Activated CD4-positive, alpha-beta T cell treated with anti-CD3 and anti-CD28 coated beads, Interleukin-2, amount 50 U/mL, for 24 hours (primary cell): Measurements from ENCODE around the gene WIPF1.

ENCODE experiments used
- DNase-seq, 2 donors: peaks; one replicate each; pipeline ENCODE4 v3.0.0-alpha.2; 2020; ENCODE audit warnings: low read depth in 1 of 2, low spot score in 1 of 2

The WIPF1 gene

GRCh38 chr2:174597345-174598047, at the start of gene WIPF1:
Gene WIPF1 (minus strand): TSS chr2:174597804. CDS start chr2:174585573, 12,231 bp downstream.
- DNase-seq, result peak in 1 of 2 donors; percentile 56

GRCh38 chr2:174645296-174645695, 47.7 kb upstream of the WIPF1 start:
- DNase-seq, result no peak

GRCh38 chr2:174644406-174644805, 46.8 kb upstream of the WIPF1 start:
- no peak for DNase-seq

- no peak for DNase-seq
Measured at GRCh38 chr2:174643356-174643755, 45.8 kb upstream of the WIPF1 start.

- DNase-seq, result no peak
Measured at GRCh38 chr2:174641168-174641567, 43.6 kb upstream of the WIPF1 start.

- no peak for DNase-seq
Measured at GRCh38 chr2:174636987-174637386, 39.4 kb upstream of the WIPF1 start.

GRCh38 chr2:174635776-174636404, 38.3 kb upstream of the WIPF1 start:
- no peak for DNase-seq

- no peak for DNase-seq
Measured at GRCh38 chr2:174635015-174635593, 37.5 kb upstream of the WIPF1 start.

- peak; percentile 21 to 35 for DNase-seq
Measured at GRCh38 chr2:174634130-174635014, 36.8 kb upstream of the WIPF1 start.

GRCh38 chr2:174633623-174633930, 36.0 kb upstream of the WIPF1 start:
- no peak for DNase-seq

- DNase-seq, result no peak
Measured at GRCh38 chr2:174632841-174633622, 35.4 kb upstream of the WIPF1 start.

- no peak for DNase-seq
Measured at GRCh38 chr2:174631009-174631981, 33.7 kb upstream of the WIPF1 start.

- DNase-seq, result no peak
Measured at GRCh38 chr2:174630107-174630506, 32.5 kb upstream of the WIPF1 start.

- no peak for DNase-seq
Measured at GRCh38 chr2:174629506-174629905, 31.9 kb upstream of the WIPF1 start.

GRCh38 chr2:174628528-174629169, 31.0 kb upstream of the WIPF1 start:
- no peak for DNase-seq

GRCh38 chr2:174627216-174627615, 29.6 kb upstream of the WIPF1 start:
- DNase-seq, result no peak

- DNase-seq, result no peak
Measured at GRCh38 chr2:174624895-174625430, 27.4 kb upstream of the WIPF1 start.

GRCh38 chr2:174623690-174624089, 26.1 kb upstream of the WIPF1 start:
- no peak for DNase-seq

GRCh38 chr2:174623106-174623637, 25.6 kb upstream of the WIPF1 start:
- DNase-seq, result no peak
